K562 (cell line): Measurements from ENCODE around the gene VSX2. TPM values are rescaled to one million over a fixed set of nuclear protein-coding genes. Genes with fewer than 3 reads are reported as not detected.
A peak's percentile ranks its signal among the peaks of the same experiment; 100 is the strongest.

ENCODE experiments used
- CCNT2 ChIP-seq: IDR thresholded peaks from 2 replicates; pipeline ENCODE4 v1.6.1; 2011; ENCODE audit warnings: borderline replicate concordance, low read depth, mild to moderate bottlenecking, moderate library complexity, mixed read lengths, low read length; ENCODE audit not compliant: insufficient read length; ENCODE audit errors: extremely low read depth
- CTBP1 ChIP-seq: fragments of 450-650 bp; IDR thresholded peaks from 2 replicates; pipeline ENCODE4 v1.6.1; 2016; ENCODE audit warnings: borderline replicate concordance
- RAD21 ChIP-seq, 2 experiments: fragments of 250-450 bp in 1 of 2; fragments of 450-650 bp in 1 of 2; sonication (Bioruptor Pico) in 1 of 2; formaldehyde crosslinking in 1 of 2; IDR thresholded peaks in 1 of 2; conservative IDR thresholded peaks in 1 of 2; 2 replicates each; pipeline versions ENCODE4 v1.4.0 to v1.8.0; 2020 to 2022; ENCODE audit warnings: mild to moderate bottlenecking in 2 of 2, moderate library complexity in 1 of 2
- RAD51 ChIP-seq: fragments of 450-650 bp; IDR thresholded peaks from 2 replicates; pipeline ENCODE4 v1.7.1; 2016; ENCODE audit warnings: low read depth, mild to moderate bottlenecking, borderline replicate concordance
- SMC3 ChIP-seq: conservative IDR thresholded peaks from 2 replicates; pipeline ENCODE4 v1.6.1; 2011; ENCODE audit warnings: low read depth, low read length, improper control_type of control experiment; ENCODE audit not compliant: insufficient read depth
- polyA plus RNA-seq, 8 experiments: library from polyadenylated mRNA; depleted of rRNA in 4 of 8; stranded (reverse) in 5 of 8; unstranded in 3 of 8; fragments of >200 nt; fragmentation: Nextera tagmentation in 2 of 8; fragmentation: Illumina TruSeq in 1 of 8; extraction: Ambion mirVana in 2 of 8; extraction: Trizol in 1 of 8; gene quantifications; 2 replicates each; pipeline versions ENCODE4 v1.2.1 to v1.2.3, GENCODE V29; 2011 to 2014; ENCODE audit warnings: inconsistent platforms in 1 of 8, missing spikeins in 1 of 8
- total RNA-seq, 7 experiments: library from RNA; depleted of rRNA in 6 of 7; stranded (reverse); fragments of >200 nt in 6 of 7; fragmentation: Illumina TruSeq in 2 of 7; extraction: Trizol in 2 of 7; gene quantifications; 2 replicates each; pipeline versions ENCODE4 v1.2.1 to v1.2.3, GENCODE V29; 2011 to 2021; ENCODE audit warnings: low replicate concordance in 1 of 7
- TF ChIP-seq, protein P1 (sequence below): fragments of 450-650 bp; IDR thresholded peaks from 2 replicates; pipeline ENCODE4 v1.6.1; 2016; ENCODE audit warnings: mild to moderate bottlenecking, moderate library complexity
- TF ChIP-seq, protein P2 (sequence below): fragments of 450-650 bp; IDR thresholded peaks from 2 replicates; pipeline ENCODE4 v1.6.1; 2017; ENCODE audit warnings: antibody characterized with exemption
- TF ChIP-seq, protein P3 (sequence below), 2 experiments: fragments of 450-650 bp in 1 of 2; sonication (generic) in 1 of 2; formaldehyde crosslinking; conservative IDR thresholded peaks; 2 replicates each; pipeline versions ENCODE4 v1.4.0 to v1.8.1; 2020 to 2022; ENCODE audit warnings: mild to moderate bottlenecking in 1 of 2, missing genetic modification reagents in 1 of 2
- TF ChIP-seq, protein P4 (sequence below): fragments of 450-650 bp; formaldehyde crosslinking; IDR thresholded peaks from 2 replicates; pipeline ENCODE4 v1.4.0; 2020; ENCODE audit warnings: mild to moderate bottlenecking, mixed read lengths

VSX2 gene
- total and polyA plus RNA-seq, 9 of the 15 experiments (the other 6 are each of a cell fraction or from before 2014, with no cell fraction given): 0.04 TPM; not detected in 8

DNA sequence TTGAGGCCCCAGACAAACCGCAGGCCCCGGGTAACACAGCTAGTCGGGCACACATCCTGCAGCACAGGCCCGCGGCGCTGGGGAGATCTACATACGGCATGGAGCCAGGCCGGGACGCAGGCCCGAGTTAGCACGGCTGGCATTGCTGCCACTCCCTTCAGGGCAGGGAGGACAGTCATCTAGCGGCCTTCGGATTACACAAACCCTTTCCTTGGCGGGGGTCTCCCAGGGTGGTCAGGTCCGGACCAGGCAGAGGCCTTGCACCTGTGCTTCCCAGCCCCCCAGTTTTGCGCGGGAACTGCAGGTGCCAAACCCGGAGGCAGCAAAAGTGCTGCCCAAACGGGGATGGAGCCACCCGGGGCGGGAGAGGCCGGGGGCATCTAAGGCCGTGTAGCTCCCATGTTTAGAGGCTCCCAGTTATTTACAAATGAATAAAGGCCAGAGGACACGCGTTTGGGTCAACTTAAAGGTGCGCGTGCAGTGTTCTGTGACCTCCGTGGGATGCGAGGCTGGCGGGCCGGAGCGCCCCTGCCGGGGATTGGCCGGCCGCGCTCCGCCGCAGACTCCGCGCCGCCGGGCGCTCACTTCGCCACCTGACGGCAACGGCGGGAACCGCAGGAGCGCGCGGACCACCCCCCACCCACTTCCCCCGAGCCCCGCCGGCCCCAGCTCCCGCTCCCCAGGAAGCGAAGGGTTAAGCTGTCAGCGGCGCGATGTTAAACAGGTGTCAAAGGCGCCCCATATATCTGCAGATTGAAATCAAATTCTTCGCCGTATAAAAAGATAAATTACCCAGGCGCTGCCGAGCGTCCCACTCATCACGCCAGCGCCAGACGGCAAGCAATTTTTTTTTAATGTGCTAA is 18.1 kb downstream of the VSX2 start (continued):
- TF ChIP-seq, protein P1, sequence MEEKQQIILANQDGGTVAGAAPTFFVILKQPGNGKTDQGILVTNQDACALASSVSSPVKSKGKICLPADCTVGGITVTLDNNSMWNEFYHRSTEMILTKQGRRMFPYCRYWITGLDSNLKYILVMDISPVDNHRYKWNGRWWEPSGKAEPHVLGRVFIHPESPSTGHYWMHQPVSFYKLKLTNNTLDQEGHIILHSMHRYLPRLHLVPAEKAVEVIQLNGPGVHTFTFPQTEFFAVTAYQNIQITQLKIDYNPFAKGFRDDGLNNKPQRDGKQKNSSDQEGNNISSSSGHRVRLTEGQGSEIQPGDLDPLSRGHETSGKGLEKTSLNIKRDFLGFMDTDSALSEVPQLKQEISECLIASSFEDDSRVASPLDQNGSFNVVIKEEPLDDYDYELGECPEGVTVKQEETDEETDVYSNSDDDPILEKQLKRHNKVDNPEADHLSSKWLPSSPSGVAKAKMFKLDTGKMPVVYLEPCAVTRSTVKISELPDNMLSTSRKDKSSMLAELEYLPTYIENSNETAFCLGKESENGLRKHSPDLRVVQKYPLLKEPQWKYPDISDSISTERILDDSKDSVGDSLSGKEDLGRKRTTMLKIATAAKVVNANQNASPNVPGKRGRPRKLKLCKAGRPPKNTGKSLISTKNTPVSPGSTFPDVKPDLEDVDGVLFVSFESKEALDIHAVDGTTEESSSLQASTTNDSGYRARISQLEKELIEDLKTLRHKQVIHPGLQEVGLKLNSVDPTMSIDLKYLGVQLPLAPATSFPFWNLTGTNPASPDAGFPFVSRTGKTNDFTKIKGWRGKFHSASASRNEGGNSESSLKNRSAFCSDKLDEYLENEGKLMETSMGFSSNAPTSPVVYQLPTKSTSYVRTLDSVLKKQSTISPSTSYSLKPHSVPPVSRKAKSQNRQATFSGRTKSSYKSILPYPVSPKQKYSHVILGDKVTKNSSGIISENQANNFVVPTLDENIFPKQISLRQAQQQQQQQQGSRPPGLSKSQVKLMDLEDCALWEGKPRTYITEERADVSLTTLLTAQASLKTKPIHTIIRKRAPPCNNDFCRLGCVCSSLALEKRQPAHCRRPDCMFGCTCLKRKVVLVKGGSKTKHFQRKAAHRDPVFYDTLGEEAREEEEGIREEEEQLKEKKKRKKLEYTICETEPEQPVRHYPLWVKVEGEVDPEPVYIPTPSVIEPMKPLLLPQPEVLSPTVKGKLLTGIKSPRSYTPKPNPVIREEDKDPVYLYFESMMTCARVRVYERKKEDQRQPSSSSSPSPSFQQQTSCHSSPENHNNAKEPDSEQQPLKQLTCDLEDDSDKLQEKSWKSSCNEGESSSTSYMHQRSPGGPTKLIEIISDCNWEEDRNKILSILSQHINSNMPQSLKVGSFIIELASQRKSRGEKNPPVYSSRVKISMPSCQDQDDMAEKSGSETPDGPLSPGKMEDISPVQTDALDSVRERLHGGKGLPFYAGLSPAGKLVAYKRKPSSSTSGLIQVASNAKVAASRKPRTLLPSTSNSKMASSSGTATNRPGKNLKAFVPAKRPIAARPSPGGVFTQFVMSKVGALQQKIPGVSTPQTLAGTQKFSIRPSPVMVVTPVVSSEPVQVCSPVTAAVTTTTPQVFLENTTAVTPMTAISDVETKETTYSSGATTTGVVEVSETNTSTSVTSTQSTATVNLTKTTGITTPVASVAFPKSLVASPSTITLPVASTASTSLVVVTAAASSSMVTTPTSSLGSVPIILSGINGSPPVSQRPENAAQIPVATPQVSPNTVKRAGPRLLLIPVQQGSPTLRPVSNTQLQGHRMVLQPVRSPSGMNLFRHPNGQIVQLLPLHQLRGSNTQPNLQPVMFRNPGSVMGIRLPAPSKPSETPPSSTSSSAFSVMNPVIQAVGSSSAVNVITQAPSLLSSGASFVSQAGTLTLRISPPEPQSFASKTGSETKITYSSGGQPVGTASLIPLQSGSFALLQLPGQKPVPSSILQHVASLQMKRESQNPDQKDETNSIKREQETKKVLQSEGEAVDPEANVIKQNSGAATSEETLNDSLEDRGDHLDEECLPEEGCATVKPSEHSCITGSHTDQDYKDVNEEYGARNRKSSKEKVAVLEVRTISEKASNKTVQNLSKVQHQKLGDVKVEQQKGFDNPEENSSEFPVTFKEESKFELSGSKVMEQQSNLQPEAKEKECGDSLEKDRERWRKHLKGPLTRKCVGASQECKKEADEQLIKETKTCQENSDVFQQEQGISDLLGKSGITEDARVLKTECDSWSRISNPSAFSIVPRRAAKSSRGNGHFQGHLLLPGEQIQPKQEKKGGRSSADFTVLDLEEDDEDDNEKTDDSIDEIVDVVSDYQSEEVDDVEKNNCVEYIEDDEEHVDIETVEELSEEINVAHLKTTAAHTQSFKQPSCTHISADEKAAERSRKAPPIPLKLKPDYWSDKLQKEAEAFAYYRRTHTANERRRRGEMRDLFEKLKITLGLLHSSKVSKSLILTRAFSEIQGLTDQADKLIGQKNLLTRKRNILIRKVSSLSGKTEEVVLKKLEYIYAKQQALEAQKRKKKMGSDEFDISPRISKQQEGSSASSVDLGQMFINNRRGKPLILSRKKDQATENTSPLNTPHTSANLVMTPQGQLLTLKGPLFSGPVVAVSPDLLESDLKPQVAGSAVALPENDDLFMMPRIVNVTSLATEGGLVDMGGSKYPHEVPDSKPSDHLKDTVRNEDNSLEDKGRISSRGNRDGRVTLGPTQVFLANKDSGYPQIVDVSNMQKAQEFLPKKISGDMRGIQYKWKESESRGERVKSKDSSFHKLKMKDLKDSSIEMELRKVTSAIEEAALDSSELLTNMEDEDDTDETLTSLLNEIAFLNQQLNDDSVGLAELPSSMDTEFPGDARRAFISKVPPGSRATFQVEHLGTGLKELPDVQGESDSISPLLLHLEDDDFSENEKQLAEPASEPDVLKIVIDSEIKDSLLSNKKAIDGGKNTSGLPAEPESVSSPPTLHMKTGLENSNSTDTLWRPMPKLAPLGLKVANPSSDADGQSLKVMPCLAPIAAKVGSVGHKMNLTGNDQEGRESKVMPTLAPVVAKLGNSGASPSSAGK: peak; percentile 50
- TF ChIP-seq, protein P2, sequence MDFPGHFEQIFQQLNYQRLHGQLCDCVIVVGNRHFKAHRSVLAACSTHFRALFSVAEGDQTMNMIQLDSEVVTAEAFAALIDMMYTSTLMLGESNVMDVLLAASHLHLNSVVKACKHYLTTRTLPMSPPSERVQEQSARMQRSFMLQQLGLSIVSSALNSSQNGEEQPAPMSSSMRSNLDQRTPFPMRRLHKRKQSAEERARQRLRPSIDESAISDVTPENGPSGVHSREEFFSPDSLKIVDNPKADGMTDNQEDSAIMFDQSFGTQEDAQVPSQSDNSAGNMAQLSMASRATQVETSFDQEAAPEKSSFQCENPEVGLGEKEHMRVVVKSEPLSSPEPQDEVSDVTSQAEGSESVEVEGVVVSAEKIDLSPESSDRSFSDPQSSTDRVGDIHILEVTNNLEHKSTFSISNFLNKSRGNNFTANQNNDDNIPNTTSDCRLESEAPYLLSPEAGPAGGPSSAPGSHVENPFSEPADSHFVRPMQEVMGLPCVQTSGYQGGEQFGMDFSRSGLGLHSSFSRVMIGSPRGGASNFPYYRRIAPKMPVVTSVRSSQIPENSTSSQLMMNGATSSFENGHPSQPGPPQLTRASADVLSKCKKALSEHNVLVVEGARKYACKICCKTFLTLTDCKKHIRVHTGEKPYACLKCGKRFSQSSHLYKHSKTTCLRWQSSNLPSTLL: no peak
- peak in 1 of 2 experiments; percentile 56; a peak in 2 of 4 replicates for TF ChIP-seq RAD21 (CRISPR knock-in tag; conservative IDR thresholded peaks at IDR 0.05 in 1 of 2, IDR thresholded peaks at IDR 0.05 in 1 of 2)
- TF ChIP-seq, protein P3, sequence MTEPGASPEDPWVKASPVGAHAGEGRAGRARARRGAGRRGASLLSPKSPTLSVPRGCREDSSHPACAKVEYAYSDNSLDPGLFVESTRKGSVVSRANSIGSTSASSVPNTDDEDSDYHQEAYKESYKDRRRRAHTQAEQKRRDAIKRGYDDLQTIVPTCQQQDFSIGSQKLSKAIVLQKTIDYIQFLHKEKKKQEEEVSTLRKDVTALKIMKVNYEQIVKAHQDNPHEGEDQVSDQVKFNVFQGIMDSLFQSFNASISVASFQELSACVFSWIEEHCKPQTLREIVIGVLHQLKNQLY (CRISPR knock-in tag; conservative IDR thresholded peaks at IDR 0.05): no peak
- TF ChIP-seq, protein P4, sequence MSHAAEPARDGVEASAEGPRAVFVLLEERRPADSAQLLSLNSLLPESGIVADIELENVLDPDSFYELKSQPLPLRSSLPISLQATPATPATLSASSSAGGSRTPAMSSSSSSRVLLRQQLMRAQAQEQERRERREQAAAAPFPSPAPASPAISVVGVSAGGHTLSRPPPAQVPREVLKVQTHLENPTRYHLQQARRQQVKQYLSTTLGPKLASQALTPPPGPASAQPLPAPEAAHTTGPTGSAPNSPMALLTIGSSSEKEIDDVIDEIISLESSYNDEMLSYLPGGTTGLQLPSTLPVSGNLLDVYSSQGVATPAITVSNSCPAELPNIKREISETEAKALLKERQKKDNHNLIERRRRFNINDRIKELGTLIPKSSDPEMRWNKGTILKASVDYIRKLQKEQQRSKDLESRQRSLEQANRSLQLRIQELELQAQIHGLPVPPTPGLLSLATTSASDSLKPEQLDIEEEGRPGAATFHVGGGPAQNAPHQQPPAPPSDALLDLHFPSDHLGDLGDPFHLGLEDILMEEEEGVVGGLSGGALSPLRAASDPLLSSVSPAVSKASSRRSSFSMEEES (CRISPR knock-in tag): no peak
- peak; percentile 24 for TF ChIP-seq CCNT2
- peak; percentile 50; the same call in 1 of the 2 replicates for TF ChIP-seq CTBP1
- TF ChIP-seq RAD51: no peak
- TF ChIP-seq SMC3: peak; percentile 35; the same call in 1 of the 2 replicates
